Hepatocyte (in vitro differentiated cells): Measurements from ENCODE around the gene LSAMP. TPM values are rescaled to one million over a fixed set of nuclear protein-coding genes. Genes with fewer than 3 reads are reported as not detected.

Source experiments
- DNase-seq: peaks from one replicate; pipeline ENCODE4 v3.0.0-alpha.2; 2016; ENCODE audit warnings: low spot score
- H2AFZ ChIP-seq: fragments of 200-600 bp; sonication (generic); 2 replicates; pipeline ENCODE4 v1.6.0; 2016; ENCODE audit warnings: antibody characterized with exemption, mild to moderate bottlenecking
- H3K27ac ChIP-seq: fragments of 200-600 bp; sonication (generic); 2 replicates; pipeline ENCODE4 v1.5.1; 2016; ENCODE audit warnings: mild to moderate bottlenecking
- H3K27me3 ChIP-seq: fragments of 200-600 bp; sonication (generic); 2 replicates; pipeline ENCODE4 v1.6.1; 2016
- H3K36me3 ChIP-seq: fragments of 200-600 bp; sonication (generic); replicated peaks from 2 replicates; pipeline ENCODE4 v1.5.1; 2016; ENCODE audit warnings: low read depth; ENCODE audit not compliant: insufficient read depth
- H3K4me1 ChIP-seq: fragments of 200-600 bp; sonication (generic); 2 replicates; pipeline ENCODE4 v1.5.1; 2016; ENCODE audit warnings: mild to moderate bottlenecking, moderate library complexity; ENCODE audit not compliant: insufficient read depth
- H3K4me2 ChIP-seq: fragments of 200-600 bp; sonication (generic); 2 replicates; pipeline ENCODE4 v1.6.0; 2016
- H3K4me3 ChIP-seq: fragments of 200-600 bp; sonication (generic); 2 replicates; pipeline ENCODE4 v1.5.1; 2016; ENCODE audit warnings: mild to moderate bottlenecking
- H3K79me2 ChIP-seq: fragments of 200-600 bp; sonication (generic); 2 replicates; pipeline ENCODE4 v1.6.0; 2017; ENCODE audit warnings: mild to moderate bottlenecking
- H3K9me2 ChIP-seq: fragments of 200-600 bp; sonication (generic); replicated peaks from 2 replicates; pipeline ENCODE4 v1.6.0; 2017; ENCODE audit warnings: mild to moderate bottlenecking; ENCODE audit not compliant: insufficient read depth
- H3K9me3 ChIP-seq: fragments of 200-600 bp; sonication (generic); 2 replicates; pipeline ENCODE4 v1.5.1; 2016; ENCODE audit warnings: low read depth, mild to moderate bottlenecking
- H4K20me1 ChIP-seq: fragments of 200-600 bp; sonication (generic); 2 replicates; pipeline ENCODE4 v1.6.0; 2016; ENCODE audit warnings: mild to moderate bottlenecking; ENCODE audit not compliant: insufficient read depth, poor library complexity, severe bottlenecking
- CTCF ChIP-seq: fragments of 200-600 bp; sonication (generic); IDR thresholded peaks from 2 replicates; pipeline ENCODE4 v1.5.1; 2016; ENCODE audit warnings: antibody characterized with exemption, mild to moderate bottlenecking; ENCODE audit not compliant: poor library complexity
- EZH2 ChIP-seq: fragments of 200-600 bp; sonication (generic); IDR thresholded peaks from 2 replicates; pipeline ENCODE4 v1.6.1; 2016; ENCODE audit warnings: antibody characterized with exemption, mild to moderate bottlenecking, borderline replicate concordance
- EZH2phosphoT487 ChIP-seq: fragments of 200-600 bp; sonication (generic); IDR thresholded peaks from one replicate; pipeline ENCODE4 v1.6.1; 2018; ENCODE audit warnings: antibody characterized with exemption, mild to moderate bottlenecking, low read depth, moderate library complexity; ENCODE audit not compliant: unreplicated experiment, severe bottlenecking
- WGBS: methylation state at CpG from one replicate; pipeline ENCODE4 v1.1.6; 2016; ENCODE audit warnings: low lambda C conversion rate; ENCODE audit errors: missing lambda C conversion rate; 5-methylcytosine and 5-hydroxymethylcytosine counted together
- polyA plus RNA-seq: library from polyadenylated mRNA; unstranded; fragments of >200 nt; fragmentation: Nextera tagmentation; extraction: Ambion mirVana; gene quantifications from 2 replicates; pipeline ENCODE4 v1.2.1, GENCODE V29; 2016
- total RNA-seq: library from RNA; depleted of rRNA; stranded (reverse); fragments of >200 nt; gene quantifications from 2 replicates; pipeline ENCODE4 v1.2.3, GENCODE V29; 2014

Gene LSAMP
- total and polyA plus RNA-seq, 2 experiments from 2014 or later, result 15.1 to 22.3 TPM

GRCh38 chr3:116444819-116445310 is 422 bp downstream of the LSAMP start:
- WGBS, result 2% methylated on average over 26 of the region's 26 CpGs
- H3K4me3 ChIP-seq, result peak overlapping the region; percentile 79
- peak overlapping the region; percentile 84 for H2AFZ ChIP-seq
- H3K79me2 ChIP-seq, result peaks cover 25% of the 10 kb centered on the region
- peaks cover 33% of the 10 kb centered on the region for H3K4me1 ChIP-seq
- H4K20me1 ChIP-seq, result no peaks in the 10 kb centered on the region
- no peaks in the 10 kb centered on the region for H3K36me3 ChIP-seq
- H3K9me2 ChIP-seq, result no peaks in the 10 kb centered on the region
- TF ChIP-seq EZH2 (no peak), CTCF (no peak)
- no peaks in the 10 kb centered on the region for H3K27me3 ChIP-seq
- no peaks in the 10 kb centered on the region for H3K9me3 ChIP-seq
- DNase-seq, result peak; percentile 35
- H3K27ac ChIP-seq, result peak overlapping the region; percentile 79
- peak overlapping the region; percentile 89 for H3K4me2 ChIP-seq

- H4K20me1 ChIP-seq, result no peaks in the 10 kb centered on the region
- H3K27me3 ChIP-seq, result no peaks in the 10 kb centered on the region
- peak overlapping the region; percentile 79 for H3K4me3 ChIP-seq
- H3K9me2 ChIP-seq, result no peaks in the 10 kb centered on the region
- peaks cover 29% of the 10 kb centered on the region for H3K79me2 ChIP-seq
- TF ChIP-seq EZH2, result no peak
- TF ChIP-seq CTCF, result no peak
- no peak for TF ChIP-seq EZH2phosphoT487
- H3K4me1 ChIP-seq, result peaks cover 33% of the 10 kb centered on the region
- WGBS, result 6% methylated on average over 2 of the region's 2 CpGs
- H3K27ac ChIP-seq, result peak overlapping the region; percentile 79
- DNase-seq, result no peak
- H2AFZ ChIP-seq, result peak overlapping the region; percentile 84
- peak overlapping the region; percentile 89 for H3K4me2 ChIP-seq
- H3K36me3 ChIP-seq, result no peaks in the 10 kb centered on the region
- no peaks in the 10 kb centered on the region for H3K9me3 ChIP-seq
Observed at GRCh38 chr3:116444115-116444747, 1.1 kb downstream of the LSAMP start.

GRCh38 chr3:116443191-116443661 is 2.1 kb downstream of the LSAMP start:
- Histone ChIP-seq H3K27me3 (no peaks in the 10 kb centered on the region), H3K9me2 (no peaks in the 10 kb centered on the region), H3K36me3 (no peaks in the 10 kb centered on the region), H3K79me2 (peaks cover 34% of the 10 kb centered on the region), H2AFZ (no peak overlapping the region), H3K27ac (peak overlapping the region; percentile 12), H3K9me3 (no peaks in the 10 kb centered on the region), H4K20me1 (no peaks in the 10 kb centered on the region), H3K4me3 (peak overlapping the region; percentile 79), H3K4me1 (peaks cover 33% of the 10 kb centered on the region), H3K4me2 (peak overlapping the region; percentile 89)
- no peak for DNase-seq
- no peak for TF ChIP-seq EZH2
- no peak for TF ChIP-seq EZH2phosphoT487
- TF ChIP-seq CTCF, result no peak
- WGBS, result 10% methylated on average over 4 of the region's 4 CpGs
